GM23338 (cell line): ENCODE data around the gene SIRT1.

Source experiments
- EZH2 ChIP-seq: fragments of 200-600 bp; sonication (generic); IDR thresholded peaks from one replicate; pipeline ENCODE4 v1.8.0; 2017; ENCODE audit warnings: antibody characterized with exemption, mild to moderate bottlenecking, low read depth; ENCODE audit not compliant: unreplicated experiment
- POLR2AphosphoS5 ChIP-seq: IDR thresholded peaks from 2 replicates; pipeline ENCODE4 v1.6.1; 2016; ENCODE audit warnings: antibody characterized with exemption, low read depth
- TF ChIP-seq, protein P1 (sequence below), 2 experiments: fragments of 200-600 bp in 1 of 2; sonication (generic) in 1 of 2; conservative IDR thresholded peaks; 2 replicates each; pipeline versions ENCODE4 v1.5.1 to v1.6.1; 2016 to 2017; ENCODE audit warnings: antibody characterized with exemption in 2 of 2, low read depth in 2 of 2, mild to moderate bottlenecking in 2 of 2, moderate library complexity in 1 of 2
- TF ChIP-seq, protein P2 (sequence below): IDR thresholded peaks from one replicate; pipeline ENCODE4 v1.6.1; 2018; ENCODE audit warnings: antibody characterized with exemption; ENCODE audit not compliant: unreplicated experiment

DNA sequence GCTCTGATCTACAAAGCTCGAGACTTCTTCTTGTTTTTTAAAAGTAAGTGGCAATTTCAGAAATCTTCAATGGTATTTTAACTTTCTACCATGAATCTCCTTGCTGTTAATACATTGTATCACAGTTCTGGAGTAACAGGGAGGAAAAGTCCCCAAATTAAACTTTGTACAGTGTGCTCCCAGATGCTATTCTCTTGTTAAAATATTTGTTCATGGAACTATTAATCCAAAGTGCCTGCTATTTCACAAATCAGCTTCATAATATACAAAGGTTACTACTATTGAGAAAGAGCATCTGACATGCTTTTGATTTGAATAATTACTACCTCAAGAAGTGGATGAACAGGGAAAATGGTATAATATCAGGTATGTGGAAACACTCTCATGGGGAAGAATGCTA lies 36.6 kb downstream of the SIRT1 start:
- TF ChIP-seq, protein P1, sequence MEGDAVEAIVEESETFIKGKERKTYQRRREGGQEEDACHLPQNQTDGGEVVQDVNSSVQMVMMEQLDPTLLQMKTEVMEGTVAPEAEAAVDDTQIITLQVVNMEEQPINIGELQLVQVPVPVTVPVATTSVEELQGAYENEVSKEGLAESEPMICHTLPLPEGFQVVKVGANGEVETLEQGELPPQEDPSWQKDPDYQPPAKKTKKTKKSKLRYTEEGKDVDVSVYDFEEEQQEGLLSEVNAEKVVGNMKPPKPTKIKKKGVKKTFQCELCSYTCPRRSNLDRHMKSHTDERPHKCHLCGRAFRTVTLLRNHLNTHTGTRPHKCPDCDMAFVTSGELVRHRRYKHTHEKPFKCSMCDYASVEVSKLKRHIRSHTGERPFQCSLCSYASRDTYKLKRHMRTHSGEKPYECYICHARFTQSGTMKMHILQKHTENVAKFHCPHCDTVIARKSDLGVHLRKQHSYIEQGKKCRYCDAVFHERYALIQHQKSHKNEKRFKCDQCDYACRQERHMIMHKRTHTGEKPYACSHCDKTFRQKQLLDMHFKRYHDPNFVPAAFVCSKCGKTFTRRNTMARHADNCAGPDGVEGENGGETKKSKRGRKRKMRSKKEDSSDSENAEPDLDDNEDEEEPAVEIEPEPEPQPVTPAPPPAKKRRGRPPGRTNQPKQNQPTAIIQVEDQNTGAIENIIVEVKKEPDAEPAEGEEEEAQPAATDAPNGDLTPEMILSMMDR (conservative IDR thresholded peaks at IDR 0.05; ENCODE audit: low read depth in 2 of 2) = no peak
- TF ChIP-seq POLR2AphosphoS5 (no peak), EZH2 (no peak)
- TF ChIP-seq, protein P2, sequence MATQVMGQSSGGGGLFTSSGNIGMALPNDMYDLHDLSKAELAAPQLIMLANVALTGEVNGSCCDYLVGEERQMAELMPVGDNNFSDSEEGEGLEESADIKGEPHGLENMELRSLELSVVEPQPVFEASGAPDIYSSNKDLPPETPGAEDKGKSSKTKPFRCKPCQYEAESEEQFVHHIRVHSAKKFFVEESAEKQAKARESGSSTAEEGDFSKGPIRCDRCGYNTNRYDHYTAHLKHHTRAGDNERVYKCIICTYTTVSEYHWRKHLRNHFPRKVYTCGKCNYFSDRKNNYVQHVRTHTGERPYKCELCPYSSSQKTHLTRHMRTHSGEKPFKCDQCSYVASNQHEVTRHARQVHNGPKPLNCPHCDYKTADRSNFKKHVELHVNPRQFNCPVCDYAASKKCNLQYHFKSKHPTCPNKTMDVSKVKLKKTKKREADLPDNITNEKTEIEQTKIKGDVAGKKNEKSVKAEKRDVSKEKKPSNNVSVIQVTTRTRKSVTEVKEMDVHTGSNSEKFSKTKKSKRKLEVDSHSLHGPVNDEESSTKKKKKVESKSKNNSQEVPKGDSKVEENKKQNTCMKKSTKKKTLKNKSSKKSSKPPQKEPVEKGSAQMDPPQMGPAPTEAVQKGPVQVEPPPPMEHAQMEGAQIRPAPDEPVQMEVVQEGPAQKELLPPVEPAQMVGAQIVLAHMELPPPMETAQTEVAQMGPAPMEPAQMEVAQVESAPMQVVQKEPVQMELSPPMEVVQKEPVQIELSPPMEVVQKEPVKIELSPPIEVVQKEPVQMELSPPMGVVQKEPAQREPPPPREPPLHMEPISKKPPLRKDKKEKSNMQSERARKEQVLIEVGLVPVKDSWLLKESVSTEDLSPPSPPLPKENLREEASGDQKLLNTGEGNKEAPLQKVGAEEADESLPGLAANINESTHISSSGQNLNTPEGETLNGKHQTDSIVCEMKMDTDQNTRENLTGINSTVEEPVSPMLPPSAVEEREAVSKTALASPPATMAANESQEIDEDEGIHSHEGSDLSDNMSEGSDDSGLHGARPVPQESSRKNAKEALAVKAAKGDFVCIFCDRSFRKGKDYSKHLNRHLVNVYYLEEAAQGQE = no peak
